Activated T-helper 17 cell treated with anti-CD3 and anti-CD28 coated beads, Interleukin-2, amount 50 U/mL, for 72 hours (primary cell): ENCODE data around the gene MAP2K2. TPM values are rescaled to one million over a fixed set of nuclear protein-coding genes. Genes with fewer than 3 reads are reported as not detected.

Source experiments
- ATAC-seq: fragments of 150-1000 bp; cut with Tn5 transposase; replicated peaks from 2 replicates; pipeline ENCODE4 v1.10.0; 2021; ENCODE audit warnings: mild to moderate bottlenecking, moderate library complexity
- H3K27ac Mint-ChIP-seq: one replicate; pipeline ENCODE4 v1.8.0; 2022; ENCODE audit warnings: mixed read lengths
- H3K27me3 Mint-ChIP-seq: one replicate; pipeline ENCODE4 v1.8.0; 2022; ENCODE audit warnings: mixed read lengths
- H3K36me3 Mint-ChIP-seq: one replicate; pipeline ENCODE4 v1.8.0; 2022; ENCODE audit warnings: low read depth, mild to moderate bottlenecking, mixed read lengths
- H3K4me1 Mint-ChIP-seq: one replicate; pipeline ENCODE4 v1.8.0; 2022; ENCODE audit warnings: mixed read lengths
- H3K4me3 Mint-ChIP-seq: one replicate; pipeline ENCODE4 v1.8.0; 2022; ENCODE audit warnings: mild to moderate bottlenecking, mixed read lengths
- H3K9me3 Mint-ChIP-seq: one replicate; pipeline ENCODE4 v1.8.0; 2022; ENCODE audit warnings: mixed read lengths
- total RNA-seq, 2 donors: library from RNA; stranded (reverse); gene quantifications; one replicate each; pipeline ENCODE4 v1.2.3, GENCODE V29; 2022

The MAP2K2 gene
- total RNA-seq, 2 donors from 2014 or later = 143 to 155 TPM

- Mint-ChIP-seq H3K27ac (peak overlapping the region; percentile 43), H3K4me1 (peaks cover 4% of the 10 kb centered on the region), H3K36me3 (peaks cover 50% of the 10 kb centered on the region), H3K9me3 (no peaks in the 10 kb centered on the region), H3K27me3 (no peaks in the 10 kb centered on the region), H3K4me3 (peak overlapping the region; percentile 83)
- ATAC-seq = no peak
These were observed 65.0 kb downstream of the MAP2K2 start for GRCh38 chr19:4058693-4059452.

- H3K4me1 Mint-ChIP-seq = peaks cover 8% of the 10 kb centered on the region
- peak overlapping the region; percentile 68 for H3K27ac Mint-ChIP-seq
These were observed 65.8 kb downstream of the MAP2K2 start for GRCh38 chr19:4057931-4058692.

GRCh38 chr19:4055209-4055552 lies 68.7 kb downstream of the MAP2K2 start:
- Mint-ChIP-seq H3K27me3 (no peaks in the 10 kb centered on the region), H3K4me1 (peaks cover 23% of the 10 kb centered on the region), H3K27ac (no peak overlapping the region), H3K9me3 (no peaks in the 10 kb centered on the region), H3K4me3 (no peak overlapping the region), H3K36me3 (peaks cover 68% of the 10 kb centered on the region)
- no peak for ATAC-seq

More at GRCh38 chr19:4057931-4058692, 65.8 kb downstream of the MAP2K2 start:
- Mint-ChIP-seq H3K9me3 (no peaks in the 10 kb centered on the region), H3K36me3 (peaks cover 51% of the 10 kb centered on the region), H3K27me3 (no peaks in the 10 kb centered on the region), H3K4me3 (peak overlapping the region; percentile 83)
- peak; percentile 74 for ATAC-seq

GRCh38 chr19:4054441-4055208 lies 69.3 kb downstream of the MAP2K2 start:
- peaks cover 74% of the 10 kb centered on the region for H3K36me3 Mint-ChIP-seq
- H3K4me1 Mint-ChIP-seq = peaks cover 26% of the 10 kb centered on the region
- H3K27ac Mint-ChIP-seq = no peak overlapping the region
- no peak overlapping the region for H3K4me3 Mint-ChIP-seq
- no peak for ATAC-seq
- no peaks in the 10 kb centered on the region for H3K9me3 Mint-ChIP-seq
- H3K27me3 Mint-ChIP-seq = no peaks in the 10 kb centered on the region

- Mint-ChIP-seq H3K4me3 (peak overlapping the region; percentile 52), H3K27me3 (no peaks in the 10 kb centered on the region), H3K36me3 (peaks cover 83% of the 10 kb centered on the region), H3K9me3 (no peaks in the 10 kb centered on the region), H3K27ac (no peak overlapping the region), H3K4me1 (peaks cover 28% of the 10 kb centered on the region)
- ATAC-seq = no peak
These were observed 70.2 kb downstream of the MAP2K2 start for GRCh38 chr19:4053423-4054324.

GRCh38 chr19:4052993-4053422 lies 70.9 kb downstream of the MAP2K2 start:
- H3K9me3 Mint-ChIP-seq = no peaks in the 10 kb centered on the region
- no peak for ATAC-seq
- peaks cover 89% of the 10 kb centered on the region for H3K36me3 Mint-ChIP-seq
- peaks cover 28% of the 10 kb centered on the region for H3K4me1 Mint-ChIP-seq
- H3K27ac Mint-ChIP-seq = peak overlapping the region; percentile 43
- no peaks in the 10 kb centered on the region for H3K27me3 Mint-ChIP-seq
- peak overlapping the region; percentile 52 for H3K4me3 Mint-ChIP-seq

GRCh38 chr19:4052114-4052992 lies 71.6 kb downstream of the MAP2K2 start:
- peak overlapping the region; percentile 43 for H3K27ac Mint-ChIP-seq
- peak overlapping the region; percentile 52 for H3K4me3 Mint-ChIP-seq
- no peaks in the 10 kb centered on the region for H3K27me3 Mint-ChIP-seq
- H3K36me3 Mint-ChIP-seq = peaks cover 89% of the 10 kb centered on the region
- no peaks in the 10 kb centered on the region for H3K9me3 Mint-ChIP-seq
- peaks cover 28% of the 10 kb centered on the region for H3K4me1 Mint-ChIP-seq
- peak; percentile 46 for ATAC-seq

- H3K4me3 Mint-ChIP-seq = peak overlapping the region; percentile 50
- no peaks in the 10 kb centered on the region for H3K27me3 Mint-ChIP-seq
- H3K4me1 Mint-ChIP-seq = peaks cover 28% of the 10 kb centered on the region
- peak; percentile 92 for ATAC-seq
- H3K27ac Mint-ChIP-seq = peak overlapping the region; percentile 79
- H3K9me3 Mint-ChIP-seq = no peaks in the 10 kb centered on the region
- peaks cover 87% of the 10 kb centered on the region for H3K36me3 Mint-ChIP-seq
These were observed 72.5 kb downstream of the MAP2K2 start for GRCh38 chr19:4051175-4052101.

GRCh38 chr19:4049432-4049831 lies 74.5 kb downstream of the MAP2K2 start:
- H3K27me3 Mint-ChIP-seq = no peaks in the 10 kb centered on the region
- peaks cover 28% of the 10 kb centered on the region for H3K4me1 Mint-ChIP-seq
- no peaks in the 10 kb centered on the region for H3K9me3 Mint-ChIP-seq
- no peak overlapping the region for H3K27ac Mint-ChIP-seq
- H3K36me3 Mint-ChIP-seq = peaks cover 89% of the 10 kb centered on the region
- no peak overlapping the region for H3K4me3 Mint-ChIP-seq
- no peak for ATAC-seq

- Mint-ChIP-seq H3K36me3 (peaks cover 75% of the 10 kb centered on the region), H3K9me3 (no peaks in the 10 kb centered on the region), H3K27ac (no peak overlapping the region), H3K4me3 (no peak overlapping the region), H3K27me3 (no peaks in the 10 kb centered on the region), H3K4me1 (peaks cover 16% of the 10 kb centered on the region)
- no peak for ATAC-seq
These were observed 76.8 kb downstream of the MAP2K2 start for GRCh38 chr19:4046946-4047683.

GRCh38 chr19:4046362-4046691 lies 77.6 kb downstream of the MAP2K2 start:
- no peaks in the 10 kb centered on the region for H3K9me3 Mint-ChIP-seq
- H3K36me3 Mint-ChIP-seq = peaks cover 67% of the 10 kb centered on the region
- ATAC-seq = no peak
- H3K27me3 Mint-ChIP-seq = no peaks in the 10 kb centered on the region
- no peak overlapping the region for H3K4me3 Mint-ChIP-seq
- H3K27ac Mint-ChIP-seq = no peak overlapping the region
- H3K4me1 Mint-ChIP-seq = peaks cover 13% of the 10 kb centered on the region
